ENCODE results near the gene PRDM16. TPM values are rescaled to one million over a fixed set of nuclear protein-coding genes. Genes with fewer than 3 reads are reported as not detected.

The PRDM16 gene
- total RNA-seq, 1 experiment from 2014 or later = 0.04 TPM

- Histone ChIP-seq H3K4me3 (ENCODE audit: low read length) (no peak overlapping the region), H3K27me3 (ENCODE audit: low read length) (peaks cover 58% of the 10 kb centered on the region), H3F3A (ENCODE audit: low read length, unreplicated experiment) (no peaks in the 10 kb centered on the region), H3K79me2 (ENCODE audit: low read length) (no peaks in the 10 kb centered on the region), H3K9ac (ENCODE audit: low read length) (no peak overlapping the region), H3K9me2 (replicated peaks; ENCODE audit: low read length) (no peaks in the 10 kb centered on the region), H2AFZ (ENCODE audit: low read length) (no peak overlapping the region), H3K4me2 (ENCODE audit: low read length) (no peak overlapping the region), H3K9me3 (ENCODE audit: low read length) (no peaks in the 10 kb centered on the region), H4K20me1 (ENCODE audit: low read length) (no peaks in the 10 kb centered on the region), H3K36me3 (ENCODE audit: low read depth, low read length) (no peaks in the 10 kb centered on the region), H3K27ac (ENCODE audit: low read length) (no peak overlapping the region), H3K4me1 (ENCODE audit: insufficient read depth, low read length) (peaks cover 14% of the 10 kb centered on the region)
- ATAC-seq (no peak; the same call in 1 of the 2 replicates), DNase-seq (no peak)
- CTCF ChIA-PET = no interaction called here
- TF ChIP-seq CTCF (conservative IDR thresholded peaks at IDR 0.05; ENCODE audit: low read depth, low read length) (no peak), EZH2 (IDR thresholded peaks at IDR 0.05; ENCODE audit: low read length, unreplicated experiment) (no peak), EZH2phosphoT487 (IDR thresholded peaks at IDR 0.05; ENCODE audit: borderline replicate concordance, low read length) (no peak)
- no TSS peak for BruUV-seq (replicated peaks)
- intact Hi-C loops (cut with micrococcal nuclease) = loop anchor here (1.0 to 5.0 kb wide), 2 partner anchors 548 to 1012 kb away; partner anchors contain the start of gene PEX10
- POLR2A ChIA-PET (ENCODE audit: unreplicated experiment) = no interaction called here
Observed at GRCh38 chr1:3423896-3424611, 355.1 kb downstream of the PRDM16 start.

- H3K79me2 ChIP-seq (ENCODE audit: low read length) = no peaks in the 10 kb centered on the region
Observed at GRCh38 chr1:3425486-3426215, 356.6 kb downstream of the PRDM16 start.

More at GRCh38 chr1:3425486-3426215, 356.6 kb downstream of the PRDM16 start:
- H3K4me2 ChIP-seq (ENCODE audit: low read length) = no peak overlapping the region
- H3K27ac ChIP-seq (ENCODE audit: low read length) = no peak overlapping the region
- no peak overlapping the region for H3K4me3 ChIP-seq (ENCODE audit: low read length)
- no peak overlapping the region for H2AFZ ChIP-seq (ENCODE audit: low read length)
- H3K9ac ChIP-seq (ENCODE audit: low read length) = no peak overlapping the region
- ChIA-PET CTCF (interaction anchor here (0.6 kb wide), 4 partner anchors 11 to 414 kb away, joined by 6 to 9 read pairs (median 8); no protein-coding TSS in a partner anchor), POLR2A (ENCODE audit: unreplicated experiment) (no interaction called here)
- ATAC-seq (no peak), DNase-seq (no peak)
- no peaks in the 10 kb centered on the region for H3K36me3 ChIP-seq (ENCODE audit: low read depth, low read length)
- H3F3A ChIP-seq (ENCODE audit: low read length, unreplicated experiment) = no peaks in the 10 kb centered on the region
- H3K27me3 ChIP-seq (ENCODE audit: low read length) = peaks cover 42% of the 10 kb centered on the region
- H3K4me1 ChIP-seq (ENCODE audit: insufficient read depth, low read length) = no peaks in the 10 kb centered on the region
- TF ChIP-seq EZH2 (IDR thresholded peaks at IDR 0.05; ENCODE audit: low read length, unreplicated experiment) = no peak
- TF ChIP-seq EZH2phosphoT487 (IDR thresholded peaks at IDR 0.05; ENCODE audit: borderline replicate concordance, low read length) = no peak
- no peak for TF ChIP-seq CTCF (conservative IDR thresholded peaks at IDR 0.05; ENCODE audit: low read depth, low read length)
- BruUV-seq (replicated peaks) = no TSS peak
- H3K9me2 ChIP-seq (replicated peaks; ENCODE audit: low read length) = no peaks in the 10 kb centered on the region
- intact Hi-C loops (cut with micrococcal nuclease) = no loop called here
- no peaks in the 10 kb centered on the region for H4K20me1 ChIP-seq (ENCODE audit: low read length)
- no peaks in the 10 kb centered on the region for H3K9me3 ChIP-seq (ENCODE audit: low read length)
